ENCODE data around the gene SORBS1.

- TF ChIP-seq, protein P1, sequence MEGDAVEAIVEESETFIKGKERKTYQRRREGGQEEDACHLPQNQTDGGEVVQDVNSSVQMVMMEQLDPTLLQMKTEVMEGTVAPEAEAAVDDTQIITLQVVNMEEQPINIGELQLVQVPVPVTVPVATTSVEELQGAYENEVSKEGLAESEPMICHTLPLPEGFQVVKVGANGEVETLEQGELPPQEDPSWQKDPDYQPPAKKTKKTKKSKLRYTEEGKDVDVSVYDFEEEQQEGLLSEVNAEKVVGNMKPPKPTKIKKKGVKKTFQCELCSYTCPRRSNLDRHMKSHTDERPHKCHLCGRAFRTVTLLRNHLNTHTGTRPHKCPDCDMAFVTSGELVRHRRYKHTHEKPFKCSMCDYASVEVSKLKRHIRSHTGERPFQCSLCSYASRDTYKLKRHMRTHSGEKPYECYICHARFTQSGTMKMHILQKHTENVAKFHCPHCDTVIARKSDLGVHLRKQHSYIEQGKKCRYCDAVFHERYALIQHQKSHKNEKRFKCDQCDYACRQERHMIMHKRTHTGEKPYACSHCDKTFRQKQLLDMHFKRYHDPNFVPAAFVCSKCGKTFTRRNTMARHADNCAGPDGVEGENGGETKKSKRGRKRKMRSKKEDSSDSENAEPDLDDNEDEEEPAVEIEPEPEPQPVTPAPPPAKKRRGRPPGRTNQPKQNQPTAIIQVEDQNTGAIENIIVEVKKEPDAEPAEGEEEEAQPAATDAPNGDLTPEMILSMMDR (IDR thresholded peaks at IDR 0.05): no peak
- no peak for TF ChIP-seq POLR2A (IDR thresholded peaks at IDR 0.05)
Measured at GRCh38 chr10:95353123-95353522, 208.0 kb downstream of the SORBS1 start.
